Measurements from ENCODE around the gene ATPAF2. TPM values are rescaled to one million over a fixed set of nuclear protein-coding genes. Genes with fewer than 3 reads are reported as not detected.

The ATPAF2 gene
- total RNA-seq (16.8 and 17.9 TPM in 2 replicates), polyA plus RNA-seq (33.9 and 36.7 TPM in 2 replicates)

DNA sequence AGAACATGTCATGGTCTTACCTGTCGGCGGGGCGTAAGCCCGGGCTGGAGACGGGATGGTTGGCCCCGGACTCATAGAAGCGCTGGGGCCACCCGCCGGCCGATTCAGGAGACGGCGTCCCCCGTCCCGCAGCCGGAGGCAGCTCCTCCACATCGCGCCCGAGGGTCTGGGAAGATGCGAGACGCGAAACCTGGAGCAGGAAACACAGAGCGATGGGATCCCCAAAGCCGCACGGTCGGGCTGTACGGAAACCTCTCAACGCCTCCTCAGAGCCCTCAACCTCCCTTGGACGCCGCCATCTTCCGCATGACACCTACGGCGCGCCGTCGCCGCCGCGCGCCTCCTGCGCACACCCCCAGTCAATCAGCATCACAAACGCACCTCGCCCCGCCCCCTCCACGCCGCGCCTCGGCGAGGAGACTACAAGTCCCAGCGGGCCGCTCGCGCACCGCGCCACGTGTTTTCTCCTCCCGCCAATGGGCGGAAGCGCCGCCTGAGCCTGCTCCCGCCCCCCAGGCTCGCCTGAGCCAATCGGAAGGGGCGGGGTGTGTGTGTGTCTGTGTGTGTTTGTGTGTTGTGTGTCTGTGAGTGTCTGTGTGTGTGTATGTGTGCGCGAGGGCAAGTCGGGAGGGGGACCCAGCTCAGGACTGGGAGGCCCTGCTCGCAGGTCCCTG, at the start of gene ATPAF2, which contains the start of gene GID4:
Gene ATPAF2 (minus strand): TSS at position 308 of the 674 bp plus-strand sequence. CDS start 155 bp downstream, at position 153.
Gene GID4 (plus strand): TSS at position 548 of the 674 bp plus-strand sequence. CDS start 57 bp downstream, at position 605.
- Histone ChIP-seq H3K36me3 (replicated peaks; ENCODE audit: insufficient read depth, low read depth) (no peaks in the 10 kb centered on the region), H3K4me2 (peak within 1 kb of the TSS; percentile 98), H2AFZ (peak within 1 kb of the TSS; percentile 88), H3K27ac (peak within 1 kb of the TSS; percentile 84), H3K27me3 (no peaks in the 10 kb centered on the region), H3K79me2 (peaks cover 70% of the 10 kb centered on the region), H3K9me3 (ENCODE audit: low read depth) (no peaks in the 10 kb centered on the region), H4K20me1 (ENCODE audit: insufficient read depth, poor library complexity, severe bottlenecking) (no peaks in the 10 kb centered on the region), H3K4me3 (peak within 1 kb of the TSS; percentile 94), H3K4me1 (ENCODE audit: insufficient read depth) (peaks cover 9% of the 10 kb centered on the region), H3K9me2 (replicated peaks; ENCODE audit: insufficient read depth) (no peaks in the 10 kb centered on the region)
- peak; percentile 100 for DNase-seq (ENCODE audit: low spot score)
- TF ChIP-seq, protein P1, sequence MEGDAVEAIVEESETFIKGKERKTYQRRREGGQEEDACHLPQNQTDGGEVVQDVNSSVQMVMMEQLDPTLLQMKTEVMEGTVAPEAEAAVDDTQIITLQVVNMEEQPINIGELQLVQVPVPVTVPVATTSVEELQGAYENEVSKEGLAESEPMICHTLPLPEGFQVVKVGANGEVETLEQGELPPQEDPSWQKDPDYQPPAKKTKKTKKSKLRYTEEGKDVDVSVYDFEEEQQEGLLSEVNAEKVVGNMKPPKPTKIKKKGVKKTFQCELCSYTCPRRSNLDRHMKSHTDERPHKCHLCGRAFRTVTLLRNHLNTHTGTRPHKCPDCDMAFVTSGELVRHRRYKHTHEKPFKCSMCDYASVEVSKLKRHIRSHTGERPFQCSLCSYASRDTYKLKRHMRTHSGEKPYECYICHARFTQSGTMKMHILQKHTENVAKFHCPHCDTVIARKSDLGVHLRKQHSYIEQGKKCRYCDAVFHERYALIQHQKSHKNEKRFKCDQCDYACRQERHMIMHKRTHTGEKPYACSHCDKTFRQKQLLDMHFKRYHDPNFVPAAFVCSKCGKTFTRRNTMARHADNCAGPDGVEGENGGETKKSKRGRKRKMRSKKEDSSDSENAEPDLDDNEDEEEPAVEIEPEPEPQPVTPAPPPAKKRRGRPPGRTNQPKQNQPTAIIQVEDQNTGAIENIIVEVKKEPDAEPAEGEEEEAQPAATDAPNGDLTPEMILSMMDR (IDR thresholded peaks at IDR 0.05; ENCODE audit: poor library complexity): peak; percentile 18
- no peak for TF ChIP-seq EZH2 (IDR thresholded peaks at IDR 0.05; ENCODE audit: borderline replicate concordance)
- TF ChIP-seq EZH2phosphoT487 (IDR thresholded peaks at IDR 0.05; ENCODE audit: low read depth, severe bottlenecking, unreplicated experiment): no peak
- under 1% methylated on average over 66 of the region's 67 CpGs for WGBS (ENCODE audit: low lambda C conversion rate, missing lambda C conversion rate)

GRCh38 chr17:18087610-18088491, 48.9 kb upstream of the ATPAF2 start, which contains the start of gene DRG2:
DRG2 (plus strand) TSS chr17:18087948; CDS start chr17:18088024, 76 bp downstream.
- peak within 1 kb of the TSS; percentile 81 for H3K4me2 ChIP-seq
- no peaks in the 10 kb centered on the region for H3K9me3 ChIP-seq (ENCODE audit: low read depth)
- peaks cover 11% of the 10 kb centered on the region for H3K79me2 ChIP-seq
- peak within 1 kb of the TSS; percentile 63 for H3K4me3 ChIP-seq
- H3K27me3 ChIP-seq: no peaks in the 10 kb centered on the region
- peak; percentile 95 for DNase-seq (ENCODE audit: low spot score)
- H4K20me1 ChIP-seq (ENCODE audit: insufficient read depth, poor library complexity, severe bottlenecking): no peaks in the 10 kb centered on the region
- 4% methylated on average over 52 of the region's 52 CpGs for WGBS (ENCODE audit: low lambda C conversion rate, missing lambda C conversion rate)
- peak within 1 kb of the TSS; percentile 77 for H3K27ac ChIP-seq
- H3K4me1 ChIP-seq (ENCODE audit: insufficient read depth): no peaks in the 10 kb centered on the region
- H3K36me3 ChIP-seq (replicated peaks; ENCODE audit: insufficient read depth, low read depth): no peaks in the 10 kb centered on the region
- no peaks in the 10 kb centered on the region for H3K9me2 ChIP-seq (replicated peaks; ENCODE audit: insufficient read depth)
- H2AFZ ChIP-seq: peak within 1 kb of the TSS; percentile 88
- TF ChIP-seq EZH2 (IDR thresholded peaks at IDR 0.05; ENCODE audit: borderline replicate concordance) (no peak), EZH2phosphoT487 (IDR thresholded peaks at IDR 0.05; ENCODE audit: low read depth, severe bottlenecking, unreplicated experiment) (no peak)
- TF ChIP-seq, protein P1 (IDR thresholded peaks at IDR 0.05; ENCODE audit: poor library complexity): no peak

DNA sequence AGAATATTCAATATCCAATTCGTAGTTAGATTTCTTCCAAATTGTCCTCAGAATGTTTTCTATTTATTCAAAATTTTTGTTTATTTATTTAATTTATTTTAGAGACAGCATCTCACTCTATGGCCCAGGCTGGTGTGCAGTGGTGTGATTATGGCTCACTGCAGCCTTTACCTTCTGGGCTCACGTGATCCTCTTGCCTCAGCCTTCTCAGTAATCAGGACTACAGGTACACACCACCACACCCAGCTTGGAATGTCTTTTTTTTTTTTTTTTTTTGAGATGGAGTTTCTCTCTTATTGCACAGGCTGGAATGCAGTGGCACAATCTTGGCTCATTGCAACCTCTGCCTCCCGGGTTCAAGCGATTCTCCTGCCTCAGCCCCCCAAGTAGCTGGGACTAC, 45.3 kb upstream of the ATPAF2 start:
- no peak overlapping the region for H3K4me2 ChIP-seq
- no peaks in the 10 kb centered on the region for H4K20me1 ChIP-seq (ENCODE audit: insufficient read depth, poor library complexity, severe bottlenecking)
- no peak overlapping the region for H2AFZ ChIP-seq
- H3K27me3 ChIP-seq: no peaks in the 10 kb centered on the region
- 92% methylated on average over 4 of the region's 4 CpGs for WGBS (ENCODE audit: low lambda C conversion rate, missing lambda C conversion rate)
- H3K4me3 ChIP-seq: no peak overlapping the region
- no peaks in the 10 kb centered on the region for H3K36me3 ChIP-seq (replicated peaks; ENCODE audit: insufficient read depth, low read depth)
- DNase-seq (ENCODE audit: low spot score): peak; percentile 54
- H3K4me1 ChIP-seq (ENCODE audit: insufficient read depth): no peaks in the 10 kb centered on the region
- peaks cover 11% of the 10 kb centered on the region for H3K79me2 ChIP-seq
- no peaks in the 10 kb centered on the region for H3K9me2 ChIP-seq (replicated peaks; ENCODE audit: insufficient read depth)
- no peak for TF ChIP-seq EZH2 (IDR thresholded peaks at IDR 0.05; ENCODE audit: borderline replicate concordance)
- no peak for TF ChIP-seq EZH2phosphoT487 (IDR thresholded peaks at IDR 0.05; ENCODE audit: low read depth, severe bottlenecking, unreplicated experiment)
- TF ChIP-seq, protein P1 (IDR thresholded peaks at IDR 0.05; ENCODE audit: poor library complexity): no peak
- peak overlapping the region; percentile 8 for H3K27ac ChIP-seq
- no peaks in the 10 kb centered on the region for H3K9me3 ChIP-seq (ENCODE audit: low read depth)
